Suprapubic skin (tissue), 4 donors: ENCODE measurements around the gene LRRN3. TPM values are rescaled to one million over a fixed set of nuclear protein-coding genes. Genes with fewer than 3 reads are reported as not detected.

ENCODE experiments used
- DNase-seq, 2 donors: peaks; one replicate each; pipeline ENCODE4 v3.0.0-alpha.2; 2019; ENCODE audit warnings: low spot score in 2 of 2
- H3K27ac ChIP-seq: fragments of 200-600 bp; sonication (generic); one replicate; pipeline ENCODE4 v1.5.1; 2019
- H3K27me3 ChIP-seq: fragments of 200-600 bp; sonication (generic); one replicate; pipeline ENCODE4 v1.5.1; 2019
- H3K36me3 ChIP-seq: fragments of 200-600 bp; sonication (generic); one replicate; pipeline ENCODE4 v1.5.1; 2019
- H3K4me1 ChIP-seq: fragments of 200-600 bp; sonication (generic); one replicate; pipeline ENCODE4 v1.5.1; 2019
- H3K4me3 ChIP-seq: fragments of 200-600 bp; sonication (generic); one replicate; pipeline ENCODE4 v1.5.1; 2019; ENCODE audit warnings: mild to moderate bottlenecking
- H3K9me3 ChIP-seq: fragments of 200-600 bp; sonication (generic); one replicate; pipeline ENCODE4 v1.5.1; 2019
- CTCF ChIP-seq, 2 donors: fragments of 200-600 bp in 1 of 2; fragments of 450-650 bp in 1 of 2; sonication (generic) in 1 of 2; IDR thresholded peaks; one replicate each; pipeline ENCODE4 v1.5.1; 2016 to 2019; ENCODE audit warnings: antibody characterized with exemption in 2 of 2, mild to moderate bottlenecking in 1 of 2, moderate library complexity in 1 of 2
- EP300 ChIP-seq: sonication (generic); formaldehyde crosslinking; IDR thresholded peaks from one replicate; pipeline ENCODE4 v1.6.1; 2017; ENCODE audit warnings: antibody characterized with exemption
- POLR2A ChIP-seq, 2 donors: fragments of 450-650 bp; IDR thresholded peaks; one replicate each; pipeline ENCODE4 v1.6.1; 2017; ENCODE audit warnings: antibody characterized with exemption in 2 of 2, mild to moderate bottlenecking in 2 of 2, moderate library complexity in 2 of 2
- POLR2AphosphoS5 ChIP-seq, 3 donors: sonication (generic); formaldehyde crosslinking; IDR thresholded peaks; one replicate each; pipeline ENCODE4 v1.6.1; 2017; ENCODE audit warnings: antibody characterized with exemption in 3 of 3
- WGBS: methylation state at CpG from one replicate; pipeline ENCODE4 v1.1.5; 2018; 5-methylcytosine and 5-hydroxymethylcytosine counted together
- total RNA-seq, 4 donors: library from RNA; depleted of rRNA; stranded (reverse); fragments of >200 nt; gene quantifications; one replicate each; pipeline ENCODE4 v1.1.0, GENCODE V29; 2016

LRRN3 gene
- total RNA-seq, 4 donors from 2014 or later, result 0.30 to 1.8 (median 0.51) TPM; not detected in 1

DNA sequence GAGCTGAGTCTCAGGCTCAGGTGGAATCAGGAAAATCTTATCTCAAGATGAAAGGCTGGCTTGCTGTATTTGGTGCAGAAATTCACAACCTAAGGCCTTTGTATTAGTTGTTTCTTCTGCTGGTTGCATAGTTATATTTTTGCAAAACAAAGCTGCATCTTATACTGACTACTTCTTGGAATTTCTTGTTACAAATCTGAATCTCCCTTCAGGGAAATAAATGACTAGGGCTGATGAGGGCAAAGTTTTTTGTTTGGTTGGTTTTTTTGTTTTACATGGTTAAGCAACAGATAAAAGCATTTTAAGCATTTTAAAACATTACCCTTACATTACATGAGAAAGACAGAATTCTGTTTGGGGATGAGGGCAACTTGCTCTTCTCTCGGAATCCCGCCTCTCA lies 13.9 kb upstream of the LRRN3 start:
- TF ChIP-seq POLR2AphosphoS5 (IDR thresholded peaks at IDR 0.05) (no peak), EP300 (no peak), POLR2A (IDR thresholded peaks at IDR 0.05) (no peak), CTCF (IDR thresholded peaks at IDR 0.05) (no peak)
- Histone ChIP-seq H3K4me3 (no peak overlapping the region), H3K36me3 (no peaks in the 10 kb centered on the region), H3K9me3 (no peaks in the 10 kb centered on the region), H3K27ac (no peak overlapping the region), H3K27me3 (no peaks in the 10 kb centered on the region), H3K4me1 (peaks cover 9% of the 10 kb centered on the region)
- no peak for DNase-seq
- WGBS, result 97% methylated on average over 2 of the region's 2 CpGs

GRCh38 chr7:111080495-111081105 lies 10.3 kb upstream of the LRRN3 start:
- Histone ChIP-seq H3K27me3 (no peaks in the 10 kb centered on the region), H3K4me1 (no peaks in the 10 kb centered on the region), H3K9me3 (no peaks in the 10 kb centered on the region), H3K36me3 (no peaks in the 10 kb centered on the region), H3K4me3 (no peak overlapping the region), H3K27ac (no peak overlapping the region)
- 98% methylated on average over 1 of the region's 1 CpG for WGBS
- DNase-seq, result no peak
- no peak for TF ChIP-seq POLR2AphosphoS5 (IDR thresholded peaks at IDR 0.05)
- TF ChIP-seq EP300, result no peak
- no peak for TF ChIP-seq CTCF (IDR thresholded peaks at IDR 0.05)
- TF ChIP-seq POLR2A (IDR thresholded peaks at IDR 0.05), result no peak

GRCh38 chr7:111081546-111082267 lies 9.2 kb upstream of the LRRN3 start:
- H3K36me3 ChIP-seq, result no peaks in the 10 kb centered on the region
- no peak overlapping the region for H3K27ac ChIP-seq
- H3K27me3 ChIP-seq, result no peaks in the 10 kb centered on the region
- H3K9me3 ChIP-seq, result no peaks in the 10 kb centered on the region
- no peaks in the 10 kb centered on the region for H3K4me1 ChIP-seq
- no peak for DNase-seq
- H3K4me3 ChIP-seq, result no peak overlapping the region
- TF ChIP-seq POLR2A (IDR thresholded peaks at IDR 0.05) (no peak), CTCF (IDR thresholded peaks at IDR 0.05) (no peak), POLR2AphosphoS5 (IDR thresholded peaks at IDR 0.05) (no peak), EP300 (no peak)
- 93% methylated on average over 4 of the region's 4 CpGs for WGBS

GRCh38 chr7:111082351-111082750 lies 8.6 kb upstream of the LRRN3 start:
- H3K27ac ChIP-seq, result no peak overlapping the region
- no peaks in the 10 kb centered on the region for H3K4me1 ChIP-seq
- no peaks in the 10 kb centered on the region for H3K9me3 ChIP-seq
- TF ChIP-seq EP300, result no peak
- no peak for TF ChIP-seq CTCF (IDR thresholded peaks at IDR 0.05)
- TF ChIP-seq POLR2A (IDR thresholded peaks at IDR 0.05), result no peak
- TF ChIP-seq POLR2AphosphoS5 (IDR thresholded peaks at IDR 0.05), result no peak
- no peak for DNase-seq
- H3K27me3 ChIP-seq, result no peaks in the 10 kb centered on the region
- no peaks in the 10 kb centered on the region for H3K36me3 ChIP-seq
- 55% methylated on average over 4 of the region's 4 CpGs for WGBS
- H3K4me3 ChIP-seq, result no peak overlapping the region

GRCh38 chr7:111083413-111083812 lies 7.5 kb upstream of the LRRN3 start:
- Histone ChIP-seq H3K27me3 (no peaks in the 10 kb centered on the region), H3K36me3 (no peaks in the 10 kb centered on the region), H3K27ac (no peak overlapping the region), H3K9me3 (no peaks in the 10 kb centered on the region), H3K4me3 (no peak overlapping the region), H3K4me1 (no peaks in the 10 kb centered on the region)
- no peak for DNase-seq
- no peak for TF ChIP-seq CTCF (IDR thresholded peaks at IDR 0.05)
- TF ChIP-seq EP300, result no peak
- TF ChIP-seq POLR2A (IDR thresholded peaks at IDR 0.05), result no peak
- TF ChIP-seq POLR2AphosphoS5 (IDR thresholded peaks at IDR 0.05), result no peak
- WGBS, result 55% methylated on average over 5 of the region's 5 CpGs
